ENCODE data around the gene NBPF3. TPM values are rescaled to one million over a fixed set of nuclear protein-coding genes. Genes with fewer than 3 reads are reported as not detected.

NBPF3 gene
- total and polyA plus RNA-seq, 4 donors, result 1.4 to 4.0 (median 1.7) TPM

GRCh38 chr1:21434394-21434793 is 5.5 kb upstream of the NBPF3 start:
- no peaks in the 10 kb centered on the region for H3K9me3 ChIP-seq (ENCODE audit: control insufficient read depth in 4 of 4, low read length in 3 of 4)
- TF ChIP-seq HNF4A (conservative IDR thresholded peaks at IDR 0.05) (no peak), RXRA (IDR thresholded peaks at IDR 0.05) (no peak), RAD21 (IDR thresholded peaks at IDR 0.05) (no peak)
- 92% methylated on average over 8 of the region's 8 CpGs for WGBS
- no peak overlapping the region for H3K27ac ChIP-seq (ENCODE audit: low read depth in 1 of 2, low read length in 2 of 2)
- no peak overlapping the region for H3K9ac ChIP-seq (ENCODE audit: low read depth in 1 of 2, low read length in 2 of 2)
- DNase-seq (ENCODE audit: low spot score), result no peak
- no peak overlapping the region for H3K4me3 ChIP-seq (ENCODE audit: low read depth in 1 of 3, low read length in 3 of 3)
- H3K4me1 ChIP-seq (ENCODE audit: control insufficient read depth in 4 of 4, insufficient read depth in 4 of 4, low read length in 3 of 4), result peaks cover 0 to 2% (median 0%) of the 10 kb centered on the region in 4 donors
- H3K27me3 ChIP-seq (ENCODE audit: control insufficient read depth in 4 of 4, insufficient read depth in 4 of 4, low read length in 3 of 4), result no peaks in the 10 kb centered on the region
- no peaks in the 10 kb centered on the region for H3K36me3 ChIP-seq (ENCODE audit: control insufficient read depth in 4 of 4, insufficient read depth in 3 of 4, low read depth in 1 of 4, low read length in 3 of 4)

GRCh38 chr1:21435646-21436487 is 4.1 kb upstream of the NBPF3 start:
- TF ChIP-seq HNF4G (IDR thresholded peaks at IDR 0.05) (no peak), GABPA (IDR thresholded peaks at IDR 0.05 in 1 of 2, conservative IDR thresholded peaks at IDR 0.05 in 1 of 2) (no peak), HNF4A (conservative IDR thresholded peaks at IDR 0.05) (no peak), SP1 (IDR thresholded peaks at IDR 0.05) (no peak), MAX (IDR thresholded peaks at IDR 0.05) (no peak), TAF1 (conservative IDR thresholded peaks at IDR 0.05) (no peak), ZBTB33 (IDR thresholded peaks at IDR 0.05) (no peak), EGR1 (IDR thresholded peaks at IDR 0.05; ENCODE audit: low read depth in 2 of 2) (no peak)
- H3K9ac ChIP-seq (ENCODE audit: low read depth in 1 of 2, low read length in 2 of 2), result no peak overlapping the region
- H3K9me3 ChIP-seq (ENCODE audit: control insufficient read depth in 4 of 4, low read length in 3 of 4), result no peaks in the 10 kb centered on the region
- H3K4me3 ChIP-seq (ENCODE audit: low read depth in 1 of 3, low read length in 3 of 3), result no peak overlapping the region
- H3K4me1 ChIP-seq (ENCODE audit: control insufficient read depth in 4 of 4, insufficient read depth in 4 of 4, low read length in 3 of 4), result peaks cover 0 to 6% (median 4%) of the 10 kb centered on the region in 4 donors
- DNase-seq (ENCODE audit: low spot score), result no peak
- H3K36me3 ChIP-seq (ENCODE audit: control insufficient read depth in 4 of 4, insufficient read depth in 3 of 4, low read depth in 1 of 4, low read length in 3 of 4), result no peaks in the 10 kb centered on the region
- H3K27ac ChIP-seq (ENCODE audit: low read depth in 1 of 2, low read length in 2 of 2), result no peak overlapping the region
- WGBS, result 89% methylated on average over 20 of the region's 20 CpGs
- H3K27me3 ChIP-seq (ENCODE audit: control insufficient read depth in 4 of 4, insufficient read depth in 4 of 4, low read length in 3 of 4), result no peaks in the 10 kb centered on the region

GRCh38 chr1:21436488-21437340 is 3.2 kb upstream of the NBPF3 start:
- H3K4me1 ChIP-seq (ENCODE audit: control insufficient read depth in 4 of 4, insufficient read depth in 4 of 4, low read length in 3 of 4), result peaks cover 0 to 6% (median 4%) of the 10 kb centered on the region in 4 donors
- no peak overlapping the region for H3K9ac ChIP-seq (ENCODE audit: low read depth in 1 of 2, low read length in 2 of 2)
- H3K36me3 ChIP-seq (ENCODE audit: control insufficient read depth in 4 of 4, insufficient read depth in 3 of 4, low read depth in 1 of 4, low read length in 3 of 4), result no peaks in the 10 kb centered on the region
- H3K4me3 ChIP-seq (ENCODE audit: low read depth in 1 of 3, low read length in 3 of 3), result peak overlapping the region in 1 of 3 donors; percentile 36
- H3K9me3 ChIP-seq (ENCODE audit: control insufficient read depth in 4 of 4, low read length in 3 of 4), result no peaks in the 10 kb centered on the region
- no peaks in the 10 kb centered on the region for H3K27me3 ChIP-seq (ENCODE audit: control insufficient read depth in 4 of 4, insufficient read depth in 4 of 4, low read length in 3 of 4)
- DNase-seq (ENCODE audit: low spot score), result no peak
- no peak for TF ChIP-seq MAX (IDR thresholded peaks at IDR 0.05)
- TF ChIP-seq HNF4G (IDR thresholded peaks at IDR 0.05), result no peak
- no peak for TF ChIP-seq NR2F2 (IDR thresholded peaks at IDR 0.05)
- no peak for TF ChIP-seq SP1 (IDR thresholded peaks at IDR 0.05)
- no peak for TF ChIP-seq FOXA2 (IDR thresholded peaks at IDR 0.05)
- no peak for TF ChIP-seq TAF1 (conservative IDR thresholded peaks at IDR 0.05)
- TF ChIP-seq RAD21 (IDR thresholded peaks at IDR 0.05), result no peak
- TF ChIP-seq RXRA (IDR thresholded peaks at IDR 0.05), result no peak
- no peak for TF ChIP-seq REST (IDR thresholded peaks at IDR 0.05)
- WGBS, result 15% methylated on average over 43 of the region's 43 CpGs
- no peak overlapping the region for H3K27ac ChIP-seq (ENCODE audit: low read depth in 1 of 2, low read length in 2 of 2)
